ENCODE measurements around the gene SLC9A9.

GRCh38 chr3:143502081-143502480, 346.2 kb downstream of the SLC9A9 start:
- no peak for TF ChIP-seq CTCF (IDR thresholded peaks at IDR 0.05)
- no peak for TF ChIP-seq POLR2AphosphoS5 (IDR thresholded peaks at IDR 0.05)
- TF ChIP-seq POLR2A (IDR thresholded peaks at IDR 0.05), result no peak

Measured in prostate gland (tissue), 2 donors.